Heart left ventricle (tissue), 16 donors: ENCODE measurements around the gene LCN2. TPM values are rescaled to one million over a fixed set of nuclear protein-coding genes. Genes with fewer than 3 reads are reported as not detected.
A peak's percentile ranks its signal among the peaks of the same experiment; 100 is the strongest.

Source experiments
- ATAC-seq, 4 donors: fragments of 200-7000 bp; cut with Tn5 transposase; one replicate each; pipeline ENCODE4 v1.9.1; 2020 to 2022; ENCODE audit warnings: moderate library complexity in 4 of 4, mild to moderate bottlenecking in 3 of 4, moderate number of reproducible peaks in 1 of 4
- DNase-seq, 5 donors: peaks; one replicate each; pipeline ENCODE4 v3.0.0-alpha.2; 2020
- H3K27ac ChIP-seq, 12 donors: fragments of 200-600 bp; sonication (generic) in 4 of 12; one replicate each; pipeline versions ENCODE4 v1.5.0 to v1.8.0; 2016 to 2022; ENCODE audit warnings: mild to moderate bottlenecking in 2 of 12
- H3K27me3 ChIP-seq, 9 donors: fragments of 200-600 bp; sonication (generic) in 2 of 9; one replicate each; pipeline versions ENCODE4 v1.5.1 to v1.8.0; 2016 to 2022; ENCODE audit warnings: mild to moderate bottlenecking in 3 of 9
- H3K36me3 ChIP-seq, 9 donors: fragments of 200-600 bp; sonication (generic) in 2 of 9; one replicate each; pipeline versions ENCODE4 v1.5.0 to v1.8.0; 2018 to 2022; ENCODE audit warnings: mild to moderate bottlenecking in 2 of 9
- H3K4me1 ChIP-seq, 12 donors: fragments of 200-600 bp; sonication (generic) in 4 of 12; one replicate each; pipeline versions ENCODE4 v1.5.0 to v1.8.0; 2016 to 2022; ENCODE audit warnings: mild to moderate bottlenecking in 3 of 12
- H3K4me3 ChIP-seq, 12 donors: fragments of 200-600 bp; sonication (generic) in 4 of 12; one replicate each; pipeline versions ENCODE4 v1.5.0 to v1.8.0; 2017 to 2022; ENCODE audit warnings: mild to moderate bottlenecking in 9 of 12, moderate library complexity in 4 of 12
- H3K9me3 ChIP-seq, 12 donors: fragments of 200-600 bp; sonication (generic) in 4 of 12; one replicate each; pipeline versions ENCODE4 v1.5.0 to v1.8.0; 2016 to 2022; ENCODE audit warnings: mild to moderate bottlenecking in 1 of 12
- CTCF ChIP-seq, 12 donors: fragments of 200-600 bp; sonication (generic) in 4 of 12; IDR thresholded peaks; one replicate each; pipeline versions ENCODE4 v1.5.0 to v1.8.0; 2018 to 2022; ENCODE audit warnings: antibody characterized with exemption in 12 of 12, mild to moderate bottlenecking in 5 of 12
- POLR2A ChIP-seq, 2 donors: fragments of 450-650 bp; IDR thresholded peaks; one replicate each; pipeline ENCODE4 v1.6.1; 2017; ENCODE audit warnings: antibody characterized with exemption in 2 of 2, mild to moderate bottlenecking in 2 of 2, moderate library complexity in 2 of 2
- WGBS, 4 donors: extraction: QIAGEN DNeasy Blood & Tissue Kit in 2 of 4; methylation state at CpG; one replicate each; pipeline versions ENCODE4 v1.1.5 to v1.1.7; 2013 to 2018; 5-methylcytosine and 5-hydroxymethylcytosine counted together
- intact Hi-C, 10 donors: fragments of 100-400 bp; cut with DNase I; formaldehyde crosslinking; loops; one replicate each; pipeline versions ENCODE4 v1.11.1 to v1.14.2; 2022
- polyA plus RNA-seq, 2 donors: library from polyadenylated mRNA; stranded (reverse); fragments of 200-250 nt; gene quantifications; one replicate each; pipeline ENCODE4 v1.2.3, GENCODE V29; 2013
- total RNA-seq, 9 donors: library from RNA; depleted of rRNA in 2 of 9; stranded (reverse); fragments of >200 nt in 2 of 9; fragmentation: NEBNext Ultra II Directional in 3 of 9; extraction: Animal tissue kit (Norgen Biotek cat#: 25700) in 3 of 9; gene quantifications; one replicate each; pipeline versions ENCODE4 v1.1.0 to v1.2.4, GENCODE V29; 2016 to 2023
- donor health status: ischemic (EF 13 %, LVEDD 7.1; RV severe dilation, severe dysfunction).
- donor health status: healthy with polysubstance abuse.
- donor health status: DM: no; HTN: yes; CAD: no.
- donor health status: DM: no; HTN: no; CAD: no.
- donor health status: ischemic (EF 25% LVEDD 6.9; RV normal size, moderate dysfunction).
- donor health status: ischemic (EF 25% LVEDD 5.7; RV mildly dilated, moderate dysfunction).
- donor health status: healthy.
- donor health status: DM: yes; HTN: yes; CAD: no.
- donor health status: ischemic (EF 35%, LVEDD 5.7; RV mildly dilated, moderate dysfunction).
- donor health status: nonischemic (EF 11% LVEDD 7.7; RV severe dilation, severe dysfunction).
- donor health status: DM: yes; HTN: yes; CAD: no.
- donor health status: PGD.
- donor health status: ischemic (EF 29% LVEDD 5.4; RV normal size, mild dysfunction).
- donor health status: nonischemic (EF 23%, LVEDD 6.1; RV moderate dilation, normal function).

Gene LCN2
- total and polyA plus RNA-seq, 11 donors, result 1.1 to 5.8 TPM; not detected in 9

- DNase-seq, result peak in 2 of 5 donors; percentile 6 to 22
- H3K27me3 ChIP-seq, result no peaks in the 10 kb centered on the region
These were observed 27.8 kb upstream of the LCN2 start for GRCh38 chr9:128121466-128121810.

GRCh38 chr9:128121924-128122808 lies 27.1 kb upstream of the LCN2 start:
- Histone ChIP-seq H3K4me1 (peaks cover 0 to 35% (median 26%) of the 10 kb centered on the region in 12 donors), H3K9me3 (no peaks in the 10 kb centered on the region), H3K36me3 (peaks cover 0 to 50% (median 46%) of the 10 kb centered on the region in 9 donors), H3K27ac (no peak overlapping the region), H3K4me3 (no peak overlapping the region), H3K27me3 (no peaks in the 10 kb centered on the region)
- intact Hi-C loops, result no loop called here
- DNase-seq (peak in 3 of 5 donors; percentile 20 to 44 (median 25)), ATAC-seq (no peak)
- TF ChIP-seq CTCF (IDR thresholded peaks at IDR 0.05) (no peak), POLR2A (IDR thresholded peaks at IDR 0.05) (no peak)
- WGBS, 4 donors, result 83 to 89% (median 86%) methylated on average over 15 to 27 of the region's 27 CpGs

More at GRCh38 chr9:128121466-128121810, 27.8 kb upstream of the LCN2 start:
- ATAC-seq, result no peak
- 96 to 97% (median 96%) methylated on average over 4 to 5 of the region's 5 CpGs for WGBS, 4 donors
- Histone ChIP-seq H3K4me3 (no peak overlapping the region), H3K9me3 (no peaks in the 10 kb centered on the region), H3K36me3 (peaks cover 0 to 50% (median 46%) of the 10 kb centered on the region in 9 donors), H3K4me1 (peaks cover 0 to 28% (median 21%) of the 10 kb centered on the region in 12 donors), H3K27ac (no peak overlapping the region)
- intact Hi-C loops, result no loop called here
- TF ChIP-seq POLR2A (IDR thresholded peaks at IDR 0.05), result no peak
- TF ChIP-seq CTCF (IDR thresholded peaks at IDR 0.05), result no peak

- TF ChIP-seq POLR2A (IDR thresholded peaks at IDR 0.05) (no peak), CTCF (IDR thresholded peaks at IDR 0.05) (no peak)
- Histone ChIP-seq H3K27me3 (no peaks in the 10 kb centered on the region), H3K36me3 (peaks cover 0 to 50% (median 46%) of the 10 kb centered on the region in 9 donors), H3K9me3 (no peaks in the 10 kb centered on the region), H3K4me1 (peaks cover 0 to 30% (median 25%) of the 10 kb centered on the region in 12 donors), H3K4me3 (no peak overlapping the region), H3K27ac (no peak overlapping the region)
- ATAC-seq (no peak), DNase-seq (peak in 3 of 5 donors; percentile 18 to 56 (median 25))
- intact Hi-C loops, result no loop called here
- 92 to 95% (median 94%) methylated on average over 23 to 24 of the region's 24 CpGs for WGBS, 4 donors
These were observed 26.5 kb upstream of the LCN2 start for GRCh38 chr9:128122809-128123175.

GRCh38 chr9:128123451-128124080 lies 25.7 kb upstream of the LCN2 start:
- peaks cover 0 to 27% (median 21%) of the 10 kb centered on the region in 12 donors for H3K4me1 ChIP-seq
- no peak overlapping the region for H3K4me3 ChIP-seq
- ATAC-seq, result no peak
- peak in 3 of 5 donors; percentile 13 to 49 (median 30) for DNase-seq
- H3K27me3 ChIP-seq, result no peaks in the 10 kb centered on the region
- no peak for TF ChIP-seq CTCF (IDR thresholded peaks at IDR 0.05)
- no peak for TF ChIP-seq POLR2A (IDR thresholded peaks at IDR 0.05)
- H3K9me3 ChIP-seq, result no peaks in the 10 kb centered on the region
- intact Hi-C loops, result no loop called here
- H3K36me3 ChIP-seq, result peaks cover 0 to 50% (median 46%) of the 10 kb centered on the region in 9 donors
- 91 to 93% (median 92%) methylated on average over 21 of the region's 21 CpGs for WGBS, 4 donors
- no peak overlapping the region for H3K27ac ChIP-seq
